ENCODE measurements around the gene MUC5AC.

Gene MUC5AC

DNA sequence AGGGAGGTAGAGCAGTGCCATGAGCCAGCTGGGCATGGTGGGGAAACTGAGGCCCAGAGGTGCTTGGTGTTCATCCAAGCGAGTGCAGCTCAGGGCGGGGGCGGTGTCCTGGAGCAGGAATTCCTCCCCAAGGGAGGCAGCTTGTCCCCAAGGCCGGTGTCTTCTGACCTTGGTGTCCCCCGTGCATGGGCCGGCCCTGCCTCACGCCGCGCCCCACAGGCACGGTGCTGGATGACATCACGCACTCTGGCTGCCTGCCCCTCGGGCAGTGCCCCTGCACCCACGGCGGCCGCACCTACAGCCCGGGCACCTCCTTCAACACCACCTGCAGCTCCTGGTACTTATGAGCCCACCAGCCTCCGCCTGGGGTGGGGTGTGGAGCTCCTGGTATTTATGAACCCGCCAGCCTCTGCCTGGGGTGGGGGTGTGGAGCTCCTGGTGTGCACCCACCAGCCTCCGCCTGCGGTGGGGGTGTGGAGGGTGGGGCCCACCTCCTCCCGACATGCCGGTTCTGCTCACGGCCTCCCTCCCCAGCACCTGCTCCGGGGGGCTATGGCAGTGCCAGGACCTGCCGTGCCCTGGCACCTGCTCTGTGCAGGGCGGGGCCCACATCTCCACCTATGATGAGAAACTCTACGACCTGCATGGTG lies 71.8 kb downstream of the MUC5AC start:
- no peak for DNase-seq

- no peak for DNase-seq
These were observed 72.3 kb downstream of the MUC5AC start for GRCh38 chr11:1230121-1230455.

GRCh38 chr11:1230456-1231395 lies 73.0 kb downstream of the MUC5AC start:
- DNase-seq: no peak

DNA sequence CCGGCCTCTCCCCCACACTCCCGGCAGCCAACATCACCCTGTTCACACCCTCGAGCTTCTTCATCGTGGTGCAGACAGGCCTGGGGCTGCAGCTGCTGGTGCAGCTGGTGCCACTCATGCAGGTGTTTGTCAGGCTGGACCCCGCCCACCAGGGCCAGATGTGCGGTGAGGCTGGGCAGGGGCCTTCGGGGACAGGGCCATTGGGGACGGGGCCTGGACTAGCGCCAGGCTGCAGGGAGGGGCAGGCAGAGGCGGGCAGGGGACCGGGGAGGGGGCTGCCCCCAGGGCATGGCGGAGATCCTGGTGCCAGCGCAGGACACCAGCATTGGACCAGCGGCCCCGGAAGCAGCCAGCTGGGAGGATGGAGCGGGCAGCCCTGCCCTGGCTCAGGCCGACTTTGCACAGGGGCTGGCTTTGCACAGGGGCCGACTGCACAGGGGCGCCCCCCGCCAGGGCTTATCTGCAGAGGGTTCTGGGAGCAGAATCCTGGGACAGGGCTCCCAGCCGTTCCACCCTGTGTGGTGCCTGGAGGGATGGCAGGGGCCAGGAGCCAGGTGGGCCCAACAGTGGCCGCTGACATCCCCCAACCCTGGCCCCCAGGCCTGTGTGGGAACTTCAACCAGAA lies 73.8 kb downstream of the MUC5AC start:
- DNase-seq: peak; percentile 18

DNA sequence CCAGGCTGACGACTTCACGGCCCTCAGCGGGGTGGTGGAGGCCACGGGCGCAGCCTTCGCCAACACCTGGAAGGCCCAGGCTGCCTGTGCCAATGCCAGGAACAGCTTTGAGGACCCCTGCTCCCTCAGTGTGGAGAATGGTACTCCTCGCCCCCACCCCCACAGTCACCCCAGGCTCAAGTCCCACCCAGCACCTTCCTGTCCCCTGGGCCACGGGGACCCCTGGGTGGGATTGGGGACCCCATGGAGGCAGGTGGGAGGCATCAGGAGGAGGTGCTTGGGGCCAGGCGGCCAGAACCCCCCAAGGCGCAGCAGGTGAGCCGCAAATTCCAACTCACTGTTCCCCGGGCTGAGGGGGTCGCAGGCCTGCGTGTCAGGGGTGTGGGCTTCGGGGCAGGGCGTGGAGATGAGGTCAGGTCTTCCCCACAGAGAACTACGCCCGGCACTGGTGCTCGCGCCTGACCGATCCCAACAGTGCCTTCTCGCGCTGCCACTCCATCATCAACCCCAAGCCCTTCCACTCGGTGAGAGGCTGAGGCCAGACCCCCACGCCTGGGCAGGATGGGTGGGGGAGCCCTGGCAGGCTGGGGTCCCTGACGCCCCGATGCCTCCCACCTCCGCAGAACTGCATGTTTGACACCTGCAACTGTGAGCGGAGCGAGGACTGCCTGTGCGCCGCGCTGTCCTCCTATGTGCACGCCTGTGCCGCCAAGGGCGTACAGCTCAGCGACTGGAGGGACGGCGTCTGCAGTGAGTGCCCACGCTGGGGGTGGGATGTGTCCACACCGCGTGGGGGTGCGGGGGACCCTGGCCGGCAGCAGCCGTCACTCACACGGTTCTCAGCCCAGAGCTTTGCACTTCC lies 74.5 kb downstream of the MUC5AC start:
- no peak for DNase-seq

DNA sequence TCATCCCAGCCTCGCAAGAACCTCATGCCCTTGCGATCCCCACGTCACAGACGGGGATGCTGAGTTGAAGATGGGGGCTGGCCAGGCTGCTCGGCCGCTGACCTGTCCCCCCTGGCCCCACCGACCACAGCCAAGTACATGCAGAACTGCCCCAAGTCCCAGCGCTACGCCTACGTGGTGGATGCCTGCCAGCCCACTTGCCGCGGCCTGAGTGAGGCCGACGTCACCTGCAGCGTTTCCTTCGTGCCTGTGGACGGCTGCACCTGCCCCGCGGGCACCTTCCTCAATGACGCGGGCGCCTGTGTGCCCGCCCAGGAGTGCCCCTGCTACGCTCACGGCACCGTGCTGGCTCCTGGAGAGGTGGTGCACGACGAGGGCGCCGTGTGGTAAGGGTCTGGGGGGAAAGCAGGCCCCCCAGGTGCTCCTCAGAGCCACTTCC lies 75.1 kb downstream of the MUC5AC start:
- DNase-seq: no peak

DNA sequence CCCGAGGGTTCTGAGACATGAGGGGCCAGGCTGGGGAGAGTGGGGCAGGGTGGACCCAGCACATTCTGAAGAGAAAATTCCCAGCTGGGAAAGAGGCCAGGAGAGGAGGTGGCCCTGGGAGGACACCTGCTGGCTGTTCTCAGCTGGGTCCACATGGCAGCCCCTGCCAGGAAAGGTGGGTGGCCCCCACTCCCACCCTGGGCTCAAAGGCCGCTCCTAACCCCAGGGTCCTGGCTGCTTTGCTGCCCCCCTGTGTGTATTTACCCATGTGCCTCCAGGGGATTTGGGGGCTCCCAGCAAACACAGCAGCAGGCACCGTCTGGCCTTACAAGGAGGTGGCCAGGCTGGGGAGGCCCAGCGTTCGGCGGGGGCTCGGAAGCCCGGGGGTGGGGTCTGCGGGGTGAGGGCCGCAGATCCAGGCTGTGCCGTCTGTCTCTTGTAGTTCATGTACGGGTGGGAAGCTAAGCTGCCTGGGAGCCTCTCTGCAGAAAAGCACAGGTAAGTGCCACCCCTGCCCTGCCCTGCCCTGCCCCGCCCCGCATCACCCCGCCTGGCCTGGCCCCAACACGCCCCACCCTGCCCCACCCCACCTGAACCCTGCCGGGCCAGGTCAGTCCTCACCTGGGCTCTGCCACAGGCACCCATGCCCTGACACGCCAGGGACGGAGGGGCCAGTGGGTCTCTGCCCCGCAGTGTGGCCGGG lies 75.7 kb downstream of the MUC5AC start:
- no peak for DNase-seq

- no peak for DNase-seq
These were observed 76.4 kb downstream of the MUC5AC start for GRCh38 chr11:1234054-1234720.

DNA sequence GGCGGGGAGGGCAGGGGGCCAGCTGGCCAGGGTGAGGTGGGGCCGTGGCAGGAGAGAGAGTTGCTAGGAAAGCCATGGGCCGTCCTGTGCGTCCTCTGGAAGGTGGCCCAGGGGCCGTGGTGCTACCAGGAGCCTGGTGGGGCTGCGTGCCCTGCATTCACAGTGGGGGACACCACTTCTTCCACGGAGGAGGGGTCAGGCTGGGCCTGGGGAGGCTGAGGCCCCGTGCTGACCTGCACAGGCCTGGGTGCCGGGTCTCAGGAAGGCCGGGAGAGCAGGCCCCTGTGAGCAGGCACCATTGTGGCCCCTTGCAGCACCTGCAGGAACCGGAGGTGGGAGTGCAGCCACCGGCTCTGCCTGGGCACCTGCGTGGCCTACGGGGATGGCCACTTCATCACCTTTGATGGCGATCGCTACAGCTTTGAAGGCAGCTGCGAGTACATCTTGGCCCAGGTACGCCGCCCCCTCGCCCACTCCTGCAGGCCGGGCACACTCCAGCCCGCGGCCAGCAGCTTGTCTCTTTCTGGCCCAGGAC lies 77.1 kb downstream of the MUC5AC start:
- DNase-seq: no peak

DNA sequence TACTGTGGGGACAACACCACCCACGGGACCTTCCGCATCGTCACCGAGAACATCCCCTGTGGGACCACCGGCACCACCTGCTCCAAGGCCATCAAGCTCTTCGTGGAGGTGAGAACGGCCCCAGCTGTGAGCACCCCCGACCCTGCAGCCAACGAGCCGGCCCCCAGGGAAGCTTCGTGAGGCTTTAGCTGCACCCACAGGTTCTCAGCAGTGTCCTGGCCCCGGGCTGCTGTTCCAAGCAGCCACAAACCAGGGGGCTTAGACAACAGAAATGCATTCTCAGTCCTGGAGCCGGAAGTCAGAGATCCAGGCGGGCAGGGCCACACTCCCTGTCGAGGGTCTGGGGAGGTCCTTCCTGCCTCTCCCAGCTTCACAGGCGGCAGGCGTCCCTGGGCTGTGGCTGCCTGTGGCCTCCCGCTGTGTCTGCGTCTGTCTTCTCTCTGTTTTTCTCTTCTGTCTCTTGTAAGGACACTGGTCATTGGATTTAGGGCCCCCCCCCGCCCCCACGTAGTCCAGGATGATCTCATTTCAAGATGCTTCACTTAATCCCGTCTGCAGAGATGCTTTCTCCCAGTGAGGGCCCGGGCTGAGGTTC lies 77.7 kb downstream of the MUC5AC start:
- no peak for DNase-seq

GRCh38 chr11:1235901-1236315 lies 78.2 kb downstream of the MUC5AC start:
- no peak for DNase-seq

DNA sequence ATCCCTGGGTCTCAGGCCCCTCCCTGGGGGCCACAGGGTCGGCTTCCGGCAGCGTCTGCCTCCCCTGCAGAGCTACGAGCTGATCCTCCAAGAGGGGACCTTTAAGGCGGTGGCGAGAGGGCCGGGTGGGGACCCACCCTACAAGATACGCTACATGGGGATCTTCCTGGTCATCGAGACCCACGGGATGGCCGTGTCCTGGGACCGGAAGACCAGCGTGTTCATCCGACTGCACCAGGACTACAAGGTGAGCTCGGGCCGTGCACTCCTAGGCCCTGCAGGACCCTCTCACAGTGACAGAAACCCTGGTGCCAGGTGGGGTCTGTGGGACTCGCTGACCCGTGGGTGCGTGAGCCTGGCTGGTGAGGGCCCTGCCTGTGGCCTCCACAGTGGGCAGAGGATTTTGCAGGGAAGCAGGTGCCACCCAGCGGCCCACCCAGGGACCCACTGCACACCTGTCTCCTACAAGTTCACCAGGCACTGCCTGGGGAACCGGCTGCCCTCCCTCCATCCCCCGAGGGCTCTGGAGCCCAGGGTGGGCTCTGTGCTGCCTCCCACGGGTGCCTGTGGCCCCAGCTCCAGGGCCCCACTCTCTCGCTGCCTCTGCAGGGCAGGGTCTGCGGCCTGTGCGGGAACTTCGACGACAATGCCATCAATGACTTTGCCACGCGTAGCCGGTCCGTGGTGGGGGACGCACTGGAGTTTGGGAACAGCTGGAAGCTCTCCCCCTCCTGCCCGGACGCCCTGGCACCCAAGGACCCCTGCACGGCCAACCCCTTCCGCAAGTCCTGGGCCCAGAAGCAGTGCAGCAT lies 78.8 kb downstream of the MUC5AC start:
- no peak for DNase-seq

GRCh38 chr11:1237128-1237580 lies 79.4 kb downstream of the MUC5AC start:
- no peak for DNase-seq

DNA sequence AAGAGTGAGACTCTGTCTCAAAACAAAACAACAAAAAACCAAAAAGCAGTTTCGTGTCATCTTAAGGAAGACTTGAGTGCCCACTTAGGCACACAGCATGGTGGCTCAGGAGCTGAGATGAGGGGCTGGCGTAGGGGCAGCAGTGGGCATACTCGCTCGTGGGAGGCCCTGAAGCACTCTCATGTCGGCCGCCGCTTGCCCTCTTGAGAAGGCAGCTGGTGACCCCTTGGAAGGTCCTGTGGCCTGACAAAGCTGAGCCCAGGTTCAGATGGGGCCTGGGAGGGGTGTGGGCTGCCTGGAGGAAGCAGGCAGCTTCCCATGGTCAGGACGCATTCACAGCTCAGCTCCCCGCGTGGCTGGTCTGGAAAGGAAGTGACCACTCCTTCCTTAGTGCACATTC lies 80.1 kb downstream of the MUC5AC start:
- DNase-seq: no peak

GRCh38 chr11:1238767-1239595 lies 81.2 kb downstream of the MUC5AC start:
- no peak for DNase-seq

GRCh38 chr11:1239596-1240205 lies 81.9 kb downstream of the MUC5AC start:
- no peak for DNase-seq

GRCh38 chr11:1240771-1241170 lies 83.0 kb downstream of the MUC5AC start:
- no peak for DNase-seq

DNA sequence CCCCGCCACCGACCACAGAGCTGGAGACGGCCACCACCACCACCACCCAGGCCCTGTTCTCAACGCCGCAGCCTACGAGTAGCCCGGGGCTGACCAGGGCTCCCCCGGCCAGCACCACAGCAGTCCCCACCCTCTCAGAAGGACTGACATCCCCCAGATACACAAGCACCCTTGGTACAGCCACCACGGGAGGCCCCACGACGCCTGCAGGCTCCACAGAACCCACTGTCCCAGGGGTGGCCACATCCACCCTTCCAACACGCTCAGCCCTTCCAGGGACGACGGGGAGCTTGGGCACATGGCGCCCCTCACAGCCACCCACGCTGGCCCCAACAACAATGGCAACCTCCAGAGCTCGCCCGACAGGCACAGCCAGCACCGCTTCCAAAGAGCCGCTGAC lies 84.0 kb downstream of the MUC5AC start:
- DNase-seq: no peak

GRCh38 chr11:1242289-1242688 lies 84.5 kb downstream of the MUC5AC start:
- no peak for DNase-seq

All from DMS79 (cell line).